SK-N-SH treated with all-trans-retinoic acid at 6 μM for 48 hours (cell line): ENCODE results near the gene REC114.

ENCODE experiments used
- RARB ChIP-seq: fragments of 250-450 bp; sonication (Bioruptor Pico); IDR thresholded peaks from 2 replicates; pipeline ENCODE4 v1.8.0; 2021; ENCODE audit warnings: mild to moderate bottlenecking, moderate library complexity
- TCF4 ChIP-seq: fragments of 250-450 bp; sonication (Bioruptor Pico); IDR thresholded peaks from 2 replicates; pipeline ENCODE4 v1.8.0; 2021; ENCODE audit warnings: mild to moderate bottlenecking, moderate library complexity, borderline replicate concordance

GRCh38 chr15:73524919-73525318 lies 82.0 kb downstream of the REC114 start:
- TF ChIP-seq TCF4 (no peak), RARB (CRISPR knock-in tag) (no peak)
